Ishikawa (cell line): Measurements from ENCODE around the gene HEATR3.

Experiments used
- CEBPB ChIP-seq: IDR thresholded peaks from 2 replicates; pipeline ENCODE4 v1.6.1; 2012
- CREB1 ChIP-seq: IDR thresholded peaks from 2 replicates; pipeline ENCODE4 v1.6.1; 2012; ENCODE audit warnings: low read depth
- EGR1 ChIP-seq: IDR thresholded peaks from 2 replicates; pipeline ENCODE4 v1.6.1; 2012
- EP300 ChIP-seq: IDR thresholded peaks from 2 replicates; pipeline ENCODE4 v1.6.1; 2012; ENCODE audit warnings: borderline replicate concordance
- FOXM1 ChIP-seq: IDR thresholded peaks from 2 replicates; pipeline ENCODE4 v1.6.1; 2012; ENCODE audit warnings: low read depth, borderline replicate concordance
- MAX ChIP-seq: IDR thresholded peaks from 2 replicates; pipeline ENCODE4 v1.6.1; 2012
- NFIC ChIP-seq: IDR thresholded peaks from 2 replicates; pipeline ENCODE4 v1.6.1; 2012
- RAD21 ChIP-seq: IDR thresholded peaks from 2 replicates; pipeline ENCODE4 v1.6.1; 2012; ENCODE audit warnings: low read depth
- REST ChIP-seq: IDR thresholded peaks from 2 replicates; pipeline ENCODE4 v1.6.1; 2012; ENCODE audit warnings: low read depth, mild to moderate bottlenecking
- TAF1 ChIP-seq: IDR thresholded peaks from 2 replicates; pipeline ENCODE4 v1.6.1; 2012; ENCODE audit warnings: low read depth, mild to moderate bottlenecking
- TCF12 ChIP-seq: IDR thresholded peaks from 2 replicates; pipeline ENCODE4 v1.6.1; 2012; ENCODE audit warnings: low read depth
- TEAD4 ChIP-seq: IDR thresholded peaks from 2 replicates; pipeline ENCODE4 v1.6.1; 2012
- YY1 ChIP-seq: IDR thresholded peaks from 2 replicates; pipeline ENCODE4 v1.6.1; 2012; ENCODE audit warnings: low read depth
- ZBTB7A ChIP-seq: IDR thresholded peaks from 2 replicates; pipeline ENCODE4 v1.6.1; 2012; ENCODE audit warnings: low read depth
- TF ChIP-seq, protein P1 (sequence below): IDR thresholded peaks from 2 replicates; pipeline ENCODE4 v1.6.1; 2012

Gene HEATR3

DNA sequence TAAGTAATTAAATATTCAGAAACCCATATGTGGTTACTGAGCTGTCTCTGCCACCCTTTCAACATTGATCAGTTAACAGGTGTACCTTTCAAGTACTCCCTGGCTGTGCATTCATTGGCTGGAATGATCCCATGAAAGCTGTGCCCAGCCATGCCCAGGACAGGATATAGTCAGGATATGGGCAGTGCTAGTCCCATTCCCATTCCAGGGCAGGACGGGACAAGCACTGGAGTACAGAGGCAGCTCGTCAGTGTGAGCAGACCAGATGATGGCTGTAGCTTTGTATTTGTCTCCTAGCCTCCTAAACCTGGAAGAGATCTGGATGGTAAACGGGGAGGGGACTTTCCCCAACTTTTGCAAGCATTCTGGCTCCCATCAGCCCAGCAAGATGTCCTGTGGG lies 22.5 kb downstream of the HEATR3 start:
- TF ChIP-seq TCF12 (no peak), TAF1 (no peak), EGR1 (no peak), RAD21 (no peak), NFIC (no peak), EP300 (no peak), MAX (no peak), REST (no peak), CEBPB (no peak), YY1 (no peak), ZBTB7A (no peak), CREB1 (no peak), TEAD4 (no peak), FOXM1 (no peak)
- TF ChIP-seq, protein P1, sequence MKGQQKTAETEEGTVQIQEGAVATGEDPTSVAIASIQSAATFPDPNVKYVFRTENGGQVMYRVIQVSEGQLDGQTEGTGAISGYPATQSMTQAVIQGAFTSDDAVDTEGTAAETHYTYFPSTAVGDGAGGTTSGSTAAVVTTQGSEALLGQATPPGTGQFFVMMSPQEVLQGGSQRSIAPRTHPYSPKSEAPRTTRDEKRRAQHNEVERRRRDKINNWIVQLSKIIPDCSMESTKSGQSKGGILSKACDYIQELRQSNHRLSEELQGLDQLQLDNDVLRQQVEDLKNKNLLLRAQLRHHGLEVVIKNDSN, result no peak

GRCh38 chr16:50092891-50093290 lies 27.1 kb downstream of the HEATR3 start:
- no peak for TF ChIP-seq NFIC
- no peak for TF ChIP-seq REST
- TF ChIP-seq RAD21, result no peak
- no peak for TF ChIP-seq CREB1
- TF ChIP-seq FOXM1, result no peak
- TF ChIP-seq MAX, result no peak
- TF ChIP-seq, protein P1, result no peak
- no peak for TF ChIP-seq TCF12
- no peak for TF ChIP-seq EP300
- TF ChIP-seq CEBPB, result no peak
- no peak for TF ChIP-seq TEAD4
- TF ChIP-seq ZBTB7A, result no peak
- TF ChIP-seq TAF1, result no peak
- no peak for TF ChIP-seq EGR1
- no peak for TF ChIP-seq YY1

DNA sequence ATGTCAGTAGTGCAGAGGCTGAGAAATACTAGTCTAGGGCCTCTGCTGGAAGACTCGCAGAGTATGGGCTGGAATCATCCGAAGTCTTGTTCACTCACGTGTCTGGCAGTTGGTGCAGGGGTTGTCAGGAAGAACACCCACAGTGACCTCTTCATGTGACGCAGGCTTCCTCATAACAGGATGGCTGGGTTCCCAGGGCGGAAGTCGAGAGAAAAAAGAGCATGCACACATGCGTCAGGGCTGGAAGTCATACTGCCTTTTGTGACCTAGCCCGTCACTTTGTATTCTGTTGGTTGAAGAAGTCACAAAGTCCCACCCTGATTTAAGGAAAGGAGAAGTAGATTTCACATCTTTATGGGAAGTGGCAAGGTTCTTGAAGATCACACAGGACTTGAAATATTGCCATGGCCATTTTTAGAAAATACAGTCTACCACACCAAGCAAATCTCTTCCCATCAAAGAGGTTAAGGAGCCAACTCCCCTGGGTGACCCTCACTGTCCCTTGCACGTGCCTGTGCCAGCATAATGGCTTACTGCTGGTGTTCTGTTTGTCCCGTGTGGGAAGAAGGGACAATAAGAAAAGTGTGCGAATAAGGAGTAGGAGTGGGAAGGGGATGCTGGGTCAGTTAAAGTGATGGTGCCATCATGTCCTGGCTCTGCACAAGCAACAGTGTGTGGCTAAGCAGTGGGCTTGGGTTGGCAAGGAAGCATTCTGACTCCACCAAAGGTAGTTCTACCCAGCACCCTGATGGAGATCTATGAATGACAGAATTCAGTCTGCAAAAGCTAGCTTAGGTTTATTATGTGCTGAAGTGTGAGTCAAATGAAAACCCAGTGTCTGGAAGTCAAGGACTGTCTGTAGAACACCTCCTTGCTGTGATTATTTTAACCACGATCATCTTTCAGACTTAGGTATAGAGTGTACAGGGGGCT lies 28.1 kb downstream of the HEATR3 start:
- TF ChIP-seq CREB1 (no peak), ZBTB7A (no peak), NFIC (no peak), CEBPB (no peak), RAD21 (no peak), FOXM1 (no peak), REST (no peak), EGR1 (no peak), YY1 (no peak)

DNA sequence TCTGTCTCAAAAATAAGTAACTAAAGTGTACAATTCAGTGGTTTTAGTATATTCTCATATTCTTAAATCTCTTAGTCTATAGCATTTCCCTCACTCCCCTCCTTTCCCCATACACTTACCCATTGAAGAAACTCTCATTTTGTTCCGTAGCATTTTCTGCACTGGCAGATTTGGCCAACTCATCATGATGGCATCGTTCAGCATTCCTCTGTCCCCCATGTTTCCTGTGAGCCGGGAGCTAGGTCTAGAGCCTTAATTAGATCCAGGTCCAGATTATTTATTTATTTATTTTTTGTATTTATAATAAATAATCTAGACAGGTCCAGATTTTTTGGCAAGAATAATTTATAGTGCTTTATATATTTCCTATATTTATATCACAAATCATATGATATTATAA lies 31.0 kb downstream of the HEATR3 start:
- TF ChIP-seq RAD21 (no peak), EP300 (no peak), TCF12 (no peak), NFIC (no peak), TEAD4 (no peak)
- TF ChIP-seq, protein P1, result no peak
